ENCODE data around the gene RNF34.

Gene RNF34

GRCh38 chr12:121467638-121468498 is 68.0 kb downstream of the RNF34 start:
- DNase-seq = no peak

DNA sequence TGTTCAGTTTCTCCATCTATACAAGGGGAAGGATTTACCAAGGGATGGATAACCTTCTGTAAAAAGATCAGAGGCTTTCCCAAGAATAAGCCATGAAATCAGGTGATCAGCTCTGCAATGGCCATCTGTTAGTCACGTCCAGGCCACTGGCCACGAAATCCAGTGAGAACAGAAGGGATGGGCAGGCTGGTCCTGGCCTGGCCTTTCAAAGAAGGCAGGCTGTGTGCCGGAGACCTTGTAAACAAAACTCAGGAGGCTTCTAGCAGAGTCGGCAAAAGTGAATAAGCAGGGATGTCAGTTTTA is 68.5 kb downstream of the RNF34 start:
- DNase-seq = no peak

- DNase-seq = no peak
Observed at GRCh38 chr12:121470751-121471150, 70.8 kb downstream of the RNF34 start.

GRCh38 chr12:121472150-121472905 is 72.4 kb downstream of the RNF34 start:
- no peak for DNase-seq

Measured in AML-193 (cell line).